ENCODE results near the gene VSTM4.

GRCh38 chr10:49024484-49024883 lies 90.8 kb downstream of the VSTM4 start:
- TF ChIP-seq POLR2AphosphoS5 (IDR thresholded peaks at IDR 0.05; ENCODE audit: low read depth) (no peak), GABPA (IDR thresholded peaks at IDR 0.05; ENCODE audit: low read depth) (no peak)
- TF ChIP-seq, protein P1, sequence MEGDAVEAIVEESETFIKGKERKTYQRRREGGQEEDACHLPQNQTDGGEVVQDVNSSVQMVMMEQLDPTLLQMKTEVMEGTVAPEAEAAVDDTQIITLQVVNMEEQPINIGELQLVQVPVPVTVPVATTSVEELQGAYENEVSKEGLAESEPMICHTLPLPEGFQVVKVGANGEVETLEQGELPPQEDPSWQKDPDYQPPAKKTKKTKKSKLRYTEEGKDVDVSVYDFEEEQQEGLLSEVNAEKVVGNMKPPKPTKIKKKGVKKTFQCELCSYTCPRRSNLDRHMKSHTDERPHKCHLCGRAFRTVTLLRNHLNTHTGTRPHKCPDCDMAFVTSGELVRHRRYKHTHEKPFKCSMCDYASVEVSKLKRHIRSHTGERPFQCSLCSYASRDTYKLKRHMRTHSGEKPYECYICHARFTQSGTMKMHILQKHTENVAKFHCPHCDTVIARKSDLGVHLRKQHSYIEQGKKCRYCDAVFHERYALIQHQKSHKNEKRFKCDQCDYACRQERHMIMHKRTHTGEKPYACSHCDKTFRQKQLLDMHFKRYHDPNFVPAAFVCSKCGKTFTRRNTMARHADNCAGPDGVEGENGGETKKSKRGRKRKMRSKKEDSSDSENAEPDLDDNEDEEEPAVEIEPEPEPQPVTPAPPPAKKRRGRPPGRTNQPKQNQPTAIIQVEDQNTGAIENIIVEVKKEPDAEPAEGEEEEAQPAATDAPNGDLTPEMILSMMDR (IDR thresholded peaks at IDR 0.05; ENCODE audit: insufficient read depth, low read length): no peak

All from HL-60 (cell line).